ENCODE results near the gene MAPK12. TPM values are rescaled to one million over a fixed set of nuclear protein-coding genes. Genes with fewer than 3 reads are reported as not detected.

Gene MAPK12
- 1 to 10 TPM; 3.8 to 9.8 (median 5.3) TPM for total RNA-seq

DNA sequence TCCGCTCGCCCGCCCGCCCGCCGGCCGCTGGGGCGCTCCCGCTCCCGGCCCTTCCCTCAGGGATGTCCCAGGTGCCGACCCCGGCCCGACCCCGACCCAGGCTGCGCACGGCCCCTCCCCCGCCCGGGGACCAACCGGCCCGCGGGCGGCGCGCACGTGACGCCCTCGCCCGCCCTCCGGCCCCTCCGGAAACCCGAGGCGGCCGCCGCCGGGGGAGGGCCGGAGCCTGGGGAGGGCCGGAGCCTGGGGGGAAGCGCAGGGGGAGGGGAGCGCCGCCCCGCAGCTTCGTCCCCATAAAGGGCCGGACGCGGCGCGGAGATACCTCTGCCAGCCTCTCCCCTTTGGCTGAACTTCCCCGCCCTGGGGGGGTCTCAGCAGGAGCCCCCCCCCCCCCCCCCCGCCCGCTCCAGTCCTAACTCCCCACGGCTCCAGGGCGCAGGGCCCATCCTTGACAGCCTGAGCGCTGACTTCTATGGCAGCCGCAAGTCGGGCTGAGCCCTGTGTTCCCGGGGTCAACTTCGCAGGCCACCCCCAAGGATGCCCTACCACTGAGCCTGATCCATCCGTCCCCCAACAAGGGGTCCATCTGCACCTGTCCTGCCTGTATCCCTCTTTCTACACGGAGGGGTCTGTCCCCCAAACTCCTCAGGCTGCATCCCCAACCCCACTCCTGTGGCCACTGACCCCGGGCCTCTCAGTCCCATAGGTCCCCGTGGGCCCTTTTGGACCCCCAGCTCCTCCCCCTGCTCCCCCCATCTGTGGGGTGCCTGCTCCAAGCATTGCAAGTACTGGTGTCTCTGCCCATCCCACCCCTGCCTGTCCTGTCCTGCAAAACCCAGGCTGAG lies at the start of gene MAPK12:
TSS of gene MAPK12 (minus strand) at position 69 of the 845 bp plus-strand sequence. CDS start 174 bp downstream, outside the sequence.
- no peak for DNase-seq (ENCODE audit: low spot score in 2 of 2)
- Histone ChIP-seq H3K27me3 (peaks cover 0 to 25% of the 10 kb centered on the region in 2 donors), H3K9me3 (no peaks in the 10 kb centered on the region), H3K27ac (peak within 1 kb of the TSS in 1 of 2 donors; percentile 38), H3K36me3 (no peaks in the 10 kb centered on the region), H3K4me3 (peak within 1 kb of the TSS; percentile 43 to 79 (median 50)), H3K4me1 (no peaks in the 10 kb centered on the region)
- intact Hi-C loops (cut with DNase I; ENCODE audit: low total_unique reads) = no loop called here
- no peak for TF ChIP-seq CTCF (IDR thresholded peaks at IDR 0.05)
- no peak for TF ChIP-seq POLR2A (IDR thresholded peaks at IDR 0.05)
- TF ChIP-seq POLR2AphosphoS5 (IDR thresholded peaks at IDR 0.05) = no peak

DNA sequence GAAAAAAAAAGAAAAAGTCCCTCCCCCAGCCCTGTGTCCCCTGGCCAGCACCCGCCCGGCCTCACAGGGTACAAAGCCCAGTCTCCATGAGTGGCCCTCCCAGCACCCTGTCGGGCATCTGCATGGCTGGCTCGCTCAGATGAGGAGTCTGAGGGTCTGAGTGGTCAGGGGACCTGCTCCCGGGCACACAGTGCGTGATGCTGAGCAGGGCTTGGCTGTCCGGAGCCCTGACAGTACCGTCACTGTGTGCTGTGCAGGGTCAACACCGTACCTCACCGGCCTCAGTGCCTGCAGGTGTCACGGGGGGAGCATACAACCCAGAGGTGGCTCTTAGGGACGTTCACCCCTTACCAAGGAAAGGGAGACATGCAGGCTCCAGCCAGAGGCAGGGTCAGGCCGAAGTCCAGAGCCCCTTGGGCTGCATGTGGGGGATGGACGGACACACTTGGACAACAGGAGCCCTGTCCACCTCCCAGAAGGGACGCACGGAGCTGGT lies 49.5 kb upstream of the MAPK12 start:
- Histone ChIP-seq H3K36me3 (no peaks in the 10 kb centered on the region), H3K4me3 (no peak overlapping the region), H3K9me3 (no peaks in the 10 kb centered on the region), H3K4me1 (peaks cover 0 to 5% of the 10 kb centered on the region in 2 donors), H3K27ac (no peak overlapping the region), H3K27me3 (no peaks in the 10 kb centered on the region)
- no peak for TF ChIP-seq CTCF (IDR thresholded peaks at IDR 0.05)
- intact Hi-C loops (cut with DNase I; ENCODE audit: low total_unique reads) = no loop called here
- DNase-seq (ENCODE audit: low spot score in 2 of 2) = no peak

DNA sequence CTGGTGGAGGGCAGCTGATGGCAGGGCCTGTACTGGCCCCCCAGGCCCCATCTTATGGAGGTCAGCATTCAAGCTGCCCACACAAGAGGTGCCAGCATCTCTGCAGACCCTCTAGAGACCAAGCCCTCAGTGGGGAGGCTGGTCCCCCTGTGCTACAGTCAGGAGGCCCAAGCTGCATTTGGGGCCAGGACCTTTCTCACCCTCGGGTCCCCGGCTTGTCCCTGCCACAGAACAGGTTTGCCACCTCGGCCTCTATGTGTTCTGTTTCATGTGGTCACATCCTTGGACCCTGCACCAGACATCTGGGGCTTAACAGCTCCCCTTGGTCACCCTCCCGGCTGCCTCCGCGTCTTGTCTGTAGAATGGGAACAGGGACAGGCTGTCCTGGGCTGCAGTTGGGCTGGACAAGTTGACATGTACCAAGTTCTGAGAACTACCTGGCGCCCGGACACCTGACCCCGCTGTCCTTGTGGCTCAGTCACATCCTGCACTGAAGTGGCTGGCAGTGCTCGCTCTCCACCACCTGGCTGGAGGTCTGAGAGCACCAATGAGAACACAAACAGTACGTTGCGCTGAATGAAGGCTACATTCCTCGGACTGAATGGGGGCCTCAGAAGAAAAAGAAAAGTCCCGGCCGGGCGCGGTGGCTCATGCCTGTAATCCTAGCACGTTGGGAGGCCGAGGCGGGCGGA lies 48.7 kb upstream of the MAPK12 start:
- peaks cover 5 to 10% of the 10 kb centered on the region in 2 donors for H3K4me1 ChIP-seq
- intact Hi-C loops (cut with DNase I; ENCODE audit: low total_unique reads) = no loop called here

DNA sequence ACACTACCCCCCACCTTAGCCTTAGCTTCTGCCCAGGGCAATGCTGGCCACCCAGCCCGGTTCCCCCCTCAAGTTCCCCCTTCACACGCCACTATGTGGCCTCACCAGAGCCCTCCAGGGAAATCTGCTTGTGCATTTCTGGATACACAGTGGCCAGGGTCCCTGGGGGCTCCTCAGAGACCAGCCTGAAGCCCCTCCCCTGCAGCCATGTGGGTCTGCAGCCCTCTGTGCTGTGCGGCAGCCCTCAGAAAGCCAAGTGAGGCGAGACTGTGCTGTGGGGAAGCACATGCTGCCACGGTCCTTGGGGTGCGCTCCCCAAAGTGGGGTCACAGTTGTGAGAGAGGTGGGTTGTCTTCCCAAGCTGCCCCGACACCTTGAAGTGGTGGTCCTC lies 48.1 kb upstream of the MAPK12 start:
- H3K4me1 ChIP-seq = peaks cover 11 to 15% of the 10 kb centered on the region in 2 donors
- DNase-seq (ENCODE audit: low spot score in 2 of 2) = no peak

More for the DNA sequence above, 48.7 kb upstream of the MAPK12 start:
- TF ChIP-seq CTCF (IDR thresholded peaks at IDR 0.05) (no peak), POLR2A (IDR thresholded peaks at IDR 0.05) (no peak), POLR2AphosphoS5 (IDR thresholded peaks at IDR 0.05) (no peak)
- Histone ChIP-seq H3K27ac (peak overlapping the region in 1 of 2 donors; percentile 98), H3K9me3 (no peaks in the 10 kb centered on the region), H3K27me3 (no peaks in the 10 kb centered on the region), H3K36me3 (no peaks in the 10 kb centered on the region), H3K4me3 (no peak overlapping the region)
- no peak for DNase-seq (ENCODE audit: low spot score in 2 of 2)

More for the DNA sequence above, 48.1 kb upstream of the MAPK12 start:
- Histone ChIP-seq H3K36me3 (no peaks in the 10 kb centered on the region), H3K27ac (peak overlapping the region; percentile 85 to 98), H3K9me3 (no peaks in the 10 kb centered on the region), H3K4me3 (no peak overlapping the region), H3K27me3 (no peaks in the 10 kb centered on the region)
- intact Hi-C loops (cut with DNase I; ENCODE audit: low total_unique reads) = no loop called here
- TF ChIP-seq POLR2AphosphoS5 (IDR thresholded peaks at IDR 0.05) (no peak), CTCF (IDR thresholded peaks at IDR 0.05) (no peak), POLR2A (IDR thresholded peaks at IDR 0.05) (no peak)

Measured in breast epithelium (tissue), 4 donors.